Ectodermal cell (in vitro differentiated cells): ENCODE data around the gene YWHAB.

ENCODE experiments used
- H3K27ac ChIP-seq: 2 replicates; pipeline ENCODE4 v1.7.0; 2013; ENCODE audit warnings: mild to moderate bottlenecking, low read depth, low read length; ENCODE audit not compliant: insufficient read depth, poor library complexity, severe bottlenecking
- H3K27me3 ChIP-seq: 2 replicates; pipeline ENCODE4 v1.7.0; 2013; ENCODE audit warnings: mild to moderate bottlenecking, low read length; ENCODE audit not compliant: insufficient read depth, control insufficient read depth, poor library complexity, severe bottlenecking
- H3K36me3 ChIP-seq: one replicate; pipeline ENCODE4 v1.7.0; 2013; ENCODE audit warnings: low read length; ENCODE audit not compliant: control insufficient read depth, insufficient read depth
- H3K4me1 ChIP-seq: one replicate; pipeline ENCODE4 v1.7.0; 2013; ENCODE audit warnings: low read length; ENCODE audit not compliant: control insufficient read depth, insufficient read depth
- H3K4me3 ChIP-seq: 2 replicates; pipeline ENCODE4 v1.7.0; 2013; ENCODE audit warnings: low read depth, low read length, control low read depth; ENCODE audit not compliant: insufficient read depth
- H3K9me3 ChIP-seq: 2 replicates; pipeline ENCODE4 v1.7.0; 2013; ENCODE audit warnings: mild to moderate bottlenecking, low read length, moderate library complexity; ENCODE audit not compliant: control insufficient read depth
- WGBS, 2 experiments: methylation state at CpG; one replicate each; pipeline ENCODE4 v1.1.7; 2013; ENCODE audit warnings: missing lambda C conversion rate in 2 of 2; 5-methylcytosine and 5-hydroxymethylcytosine counted together

YWHAB gene

GRCh38 chr20:44930517-44931168, 45.1 kb downstream of the YWHAB start:
- Histone ChIP-seq H3K4me3 (no peak overlapping the region), H3K36me3 (peaks cover 24% of the 10 kb centered on the region), H3K27ac (no peak overlapping the region), H3K9me3 (no peaks in the 10 kb centered on the region), H3K27me3 (no peaks in the 10 kb centered on the region), H3K4me1 (no peaks in the 10 kb centered on the region)
- 94 to 96% methylated on average over 18 of the region's 18 CpGs for WGBS, 2 experiments

GRCh38 chr20:44931911-44932310, 46.4 kb downstream of the YWHAB start:
- no peak overlapping the region for H3K4me3 ChIP-seq
- no peaks in the 10 kb centered on the region for H3K27me3 ChIP-seq
- H3K27ac ChIP-seq: no peak overlapping the region
- H3K9me3 ChIP-seq: no peaks in the 10 kb centered on the region
- 87 to 91% methylated on average over 3 of the region's 3 CpGs for WGBS, 2 experiments
- H3K36me3 ChIP-seq: peaks cover 30% of the 10 kb centered on the region
- no peaks in the 10 kb centered on the region for H3K4me1 ChIP-seq

- Histone ChIP-seq H3K4me1 (no peaks in the 10 kb centered on the region), H3K36me3 (peaks cover 30% of the 10 kb centered on the region), H3K9me3 (no peaks in the 10 kb centered on the region), H3K27me3 (no peaks in the 10 kb centered on the region), H3K4me3 (no peak overlapping the region), H3K27ac (no peak overlapping the region)
- WGBS, 2 experiments: 98 to 99% methylated on average over 8 of the region's 8 CpGs
Observed at GRCh38 chr20:44932916-44933315, 47.4 kb downstream of the YWHAB start.

DNA sequence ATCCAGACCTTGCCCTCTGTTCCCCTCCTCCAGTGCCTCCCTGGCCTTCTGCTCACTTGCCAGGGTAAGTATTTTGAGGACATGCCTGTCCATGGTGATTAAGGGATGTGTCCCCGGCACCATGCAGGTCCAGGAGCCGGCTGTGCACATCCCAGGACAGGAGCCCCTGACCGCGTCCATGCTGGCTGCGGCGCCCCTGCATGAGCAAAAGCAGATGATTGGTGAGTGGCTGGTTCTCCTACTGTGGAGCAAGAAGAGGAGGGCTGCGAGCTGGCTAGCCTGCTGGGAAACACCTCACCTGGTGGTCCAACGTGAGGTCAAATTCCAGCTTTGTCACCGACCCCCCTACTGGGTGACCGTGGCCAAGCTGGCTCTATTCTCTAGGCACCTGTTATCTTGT, 51.0 kb downstream of the YWHAB start:
- no peak overlapping the region for H3K4me3 ChIP-seq
- H3K4me1 ChIP-seq: no peaks in the 10 kb centered on the region
- peaks cover 32% of the 10 kb centered on the region for H3K36me3 ChIP-seq
- no peaks in the 10 kb centered on the region for H3K27me3 ChIP-seq
- whole genome bisulfite sequencing, 2 experiments: 93 to 94% methylated on average over 10 of the region's 10 CpGs
- H3K27ac ChIP-seq: no peak overlapping the region
- no peaks in the 10 kb centered on the region for H3K9me3 ChIP-seq

DNA sequence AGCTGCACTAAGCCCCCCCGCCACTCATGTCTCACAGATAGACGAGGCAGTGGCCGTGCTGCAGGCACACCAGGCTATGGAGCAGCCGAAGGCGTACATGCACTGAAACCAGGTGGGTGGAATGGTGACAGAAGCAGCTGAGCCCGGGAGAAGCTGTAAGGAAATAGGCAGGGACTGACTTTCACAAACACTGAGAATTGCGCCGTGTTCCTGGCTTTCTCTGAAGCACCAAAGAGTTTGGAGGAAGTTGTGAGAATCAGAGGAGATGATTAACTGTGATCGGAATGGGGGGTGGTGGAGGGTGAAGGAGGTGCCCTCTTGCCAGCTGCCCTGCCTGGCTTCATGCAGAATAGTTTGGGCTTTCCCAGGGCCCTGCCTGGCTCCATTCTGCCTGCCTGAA, 53.1 kb downstream of the YWHAB start:
- no peak overlapping the region for H3K4me3 ChIP-seq
- no peaks in the 10 kb centered on the region for H3K27me3 ChIP-seq
- no peaks in the 10 kb centered on the region for H3K4me1 ChIP-seq
- peaks cover 31% of the 10 kb centered on the region for H3K36me3 ChIP-seq
- WGBS, 2 experiments: 95 to 96% methylated on average over 9 of the region's 9 CpGs
- H3K9me3 ChIP-seq: no peaks in the 10 kb centered on the region
- H3K27ac ChIP-seq: no peak overlapping the region

GRCh38 chr20:44941120-44941691, 55.7 kb downstream of the YWHAB start:
- Histone ChIP-seq H3K36me3 (peaks cover 31% of the 10 kb centered on the region), H3K4me1 (no peaks in the 10 kb centered on the region), H3K27me3 (no peaks in the 10 kb centered on the region), H3K27ac (no peak overlapping the region), H3K9me3 (no peaks in the 10 kb centered on the region), H3K4me3 (no peak overlapping the region)
- 93 to 98% methylated on average over 7 of the region's 7 CpGs for WGBS, 2 experiments

GRCh38 chr20:44942264-44942973, 56.9 kb downstream of the YWHAB start:
- Histone ChIP-seq H3K9me3 (no peaks in the 10 kb centered on the region), H3K27me3 (no peaks in the 10 kb centered on the region), H3K36me3 (peaks cover 30% of the 10 kb centered on the region), H3K4me3 (no peak overlapping the region), H3K27ac (no peak overlapping the region), H3K4me1 (no peaks in the 10 kb centered on the region)
- 92 to 94% methylated on average over 4 of the region's 4 CpGs for WGBS, 2 experiments

DNA sequence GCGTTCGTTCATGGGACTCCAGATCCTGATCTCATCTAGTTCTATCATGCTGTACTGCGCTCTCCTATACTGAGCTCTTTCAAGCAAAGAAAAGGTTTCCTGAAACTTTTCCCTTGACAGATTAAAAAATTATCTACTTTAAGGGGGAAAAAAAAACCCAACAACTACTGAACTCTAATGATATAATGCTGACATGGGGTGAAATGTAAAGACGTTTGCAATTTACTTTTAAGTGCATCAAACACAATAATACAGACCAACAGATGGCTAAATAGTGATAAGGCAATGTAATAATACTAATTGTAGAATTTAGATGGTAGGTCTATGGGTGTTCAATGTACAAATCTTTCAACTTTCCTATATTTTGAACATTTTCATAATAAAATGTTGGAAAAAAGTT, 58.3 kb downstream of the YWHAB start:
- Histone ChIP-seq H3K9me3 (no peaks in the 10 kb centered on the region), H3K27me3 (no peaks in the 10 kb centered on the region), H3K27ac (no peak overlapping the region), H3K36me3 (peaks cover 37% of the 10 kb centered on the region), H3K4me3 (no peak overlapping the region), H3K4me1 (no peaks in the 10 kb centered on the region)
- 96 to 99% methylated on average over 3 of the region's 4 CpGs for WGBS, 2 experiments

- Histone ChIP-seq H3K36me3 (peaks cover 46% of the 10 kb centered on the region), H3K27me3 (no peaks in the 10 kb centered on the region), H3K4me1 (no peaks in the 10 kb centered on the region), H3K9me3 (no peaks in the 10 kb centered on the region), H3K4me3 (no peak overlapping the region), H3K27ac (no peak overlapping the region)
- WGBS, 2 experiments: 95% methylated on average over 6 of the region's 6 CpGs
Observed at GRCh38 chr20:44945261-44945660, 59.8 kb downstream of the YWHAB start.

DNA sequence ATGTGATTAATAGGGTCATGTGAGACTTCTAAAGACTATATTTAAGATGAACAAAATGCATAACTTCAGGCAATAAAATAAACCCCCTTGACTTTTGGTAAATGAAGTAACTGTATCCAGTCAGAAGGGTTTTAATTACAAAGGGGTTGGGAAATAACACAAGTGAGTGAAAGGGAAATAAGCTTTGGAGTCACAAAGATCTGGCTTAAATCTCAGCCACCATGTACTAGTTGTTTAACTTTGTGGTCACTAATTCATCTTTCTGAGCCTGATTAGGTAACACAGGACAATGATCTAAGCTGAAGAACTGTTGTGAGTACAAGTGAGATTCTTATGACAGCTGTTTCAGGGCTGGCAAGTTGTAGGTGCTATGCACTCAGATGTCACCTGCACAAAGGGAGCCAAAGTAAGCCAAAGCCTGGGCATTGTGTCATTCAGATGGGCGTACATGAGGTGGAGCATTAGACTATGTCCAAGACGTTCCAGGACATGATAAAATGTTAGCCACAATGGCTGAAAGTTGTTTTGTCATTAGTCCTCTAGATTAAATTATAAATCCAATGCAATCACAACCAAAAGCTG, 60.9 kb downstream of the YWHAB start:
- H3K9me3 ChIP-seq: no peaks in the 10 kb centered on the region
- no peak overlapping the region for H3K27ac ChIP-seq
- H3K4me1 ChIP-seq: no peaks in the 10 kb centered on the region
- 85 to 91% methylated on average over 2 of the region's 2 CpGs for WGBS, 2 experiments
- H3K27me3 ChIP-seq: no peaks in the 10 kb centered on the region
- no peak overlapping the region for H3K4me3 ChIP-seq
- peaks cover 54% of the 10 kb centered on the region for H3K36me3 ChIP-seq
